ENCODE data around the gene ZEB2.

The ZEB2 gene

DNA sequence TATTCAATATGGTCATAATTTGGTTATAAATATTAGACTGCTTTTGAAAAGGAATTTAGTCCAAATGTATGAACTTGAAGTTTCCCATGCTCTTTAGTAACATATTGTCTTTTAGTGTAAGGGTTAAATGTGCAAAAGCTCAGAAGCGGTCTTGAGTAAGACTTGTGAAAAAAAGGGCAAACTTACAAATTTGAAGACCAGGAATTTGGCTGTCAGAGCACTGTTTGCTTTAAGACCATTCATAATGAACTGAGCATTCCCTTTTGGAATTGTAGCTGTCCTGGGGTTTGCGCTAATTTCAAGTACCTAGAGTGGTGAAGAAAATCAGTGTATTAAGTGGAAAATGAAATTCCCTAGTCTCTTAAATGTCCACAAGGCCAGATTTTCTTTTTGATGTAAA is 6.9 kb upstream of the ZEB2 start:
- DNase-seq, result no peak

GRCh38 chr2:144524118-144525009 is 4.4 kb upstream of the ZEB2 start:
- DNase-seq, result no peak

GRCh38 chr2:144523596-144524117 is 3.7 kb upstream of the ZEB2 start:
- peak; percentile 42 for DNase-seq

- no peak for DNase-seq
These were observed 3.1 kb upstream of the ZEB2 start for GRCh38 chr2:144522897-144523595.

- no peak for DNase-seq
These were observed 2.4 kb upstream of the ZEB2 start for GRCh38 chr2:144522176-144522896.

GRCh38 chr2:144521686-144522085 is 1.8 kb upstream of the ZEB2 start:
- no peak for DNase-seq

DNA sequence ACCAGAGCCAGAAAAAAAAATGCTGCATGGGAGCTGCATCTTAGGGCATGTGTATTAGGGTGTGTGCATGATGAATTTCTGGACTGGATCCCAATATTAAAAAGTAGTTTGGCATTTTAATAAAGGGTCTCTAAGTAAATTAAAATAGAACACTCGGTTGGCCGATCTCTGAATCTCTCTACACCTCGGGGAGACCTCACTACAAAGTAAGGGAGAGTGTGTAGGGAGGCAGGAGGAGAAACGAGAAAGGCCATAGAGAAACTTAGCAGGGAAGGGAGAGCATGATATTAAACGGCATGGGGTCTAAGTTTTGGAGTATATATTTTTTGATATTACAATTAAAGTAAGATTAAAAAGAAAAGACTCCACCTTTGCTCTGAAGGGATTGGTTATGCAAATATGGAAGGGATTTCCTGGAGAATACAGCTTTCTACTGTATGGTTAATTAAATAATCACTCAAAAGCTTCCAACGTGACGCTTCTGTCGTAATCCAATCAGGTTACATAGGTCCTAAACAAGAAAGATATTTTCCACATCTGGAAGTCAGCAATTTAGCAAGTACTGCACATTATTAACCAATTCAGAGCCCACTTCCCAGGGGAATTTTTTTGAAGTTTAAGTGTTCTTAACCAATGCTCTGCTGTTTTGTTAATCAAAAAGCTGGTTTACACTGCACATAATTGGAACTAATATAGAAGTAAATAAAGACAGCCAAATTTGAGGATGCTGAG is 1.0 kb upstream of the ZEB2 start:
- no peak for DNase-seq

DNA sequence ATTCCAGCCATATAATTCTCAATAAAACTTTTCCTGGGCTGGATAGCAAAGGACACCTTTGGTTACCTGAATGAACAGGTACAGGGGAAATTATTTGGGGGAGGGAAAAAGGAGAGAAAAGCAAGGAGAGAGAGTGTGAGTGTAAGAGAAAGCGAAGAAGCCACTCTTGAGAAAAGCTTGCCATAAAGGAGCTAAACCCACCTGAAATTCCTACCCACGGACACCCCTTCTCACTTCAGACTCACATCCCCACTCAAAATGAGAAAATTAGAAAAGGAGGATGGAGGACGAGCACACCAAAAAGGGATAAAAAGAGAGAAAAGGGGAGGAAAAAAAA is 354 bp downstream of the ZEB2 start:
- no peak for DNase-seq

DNA sequence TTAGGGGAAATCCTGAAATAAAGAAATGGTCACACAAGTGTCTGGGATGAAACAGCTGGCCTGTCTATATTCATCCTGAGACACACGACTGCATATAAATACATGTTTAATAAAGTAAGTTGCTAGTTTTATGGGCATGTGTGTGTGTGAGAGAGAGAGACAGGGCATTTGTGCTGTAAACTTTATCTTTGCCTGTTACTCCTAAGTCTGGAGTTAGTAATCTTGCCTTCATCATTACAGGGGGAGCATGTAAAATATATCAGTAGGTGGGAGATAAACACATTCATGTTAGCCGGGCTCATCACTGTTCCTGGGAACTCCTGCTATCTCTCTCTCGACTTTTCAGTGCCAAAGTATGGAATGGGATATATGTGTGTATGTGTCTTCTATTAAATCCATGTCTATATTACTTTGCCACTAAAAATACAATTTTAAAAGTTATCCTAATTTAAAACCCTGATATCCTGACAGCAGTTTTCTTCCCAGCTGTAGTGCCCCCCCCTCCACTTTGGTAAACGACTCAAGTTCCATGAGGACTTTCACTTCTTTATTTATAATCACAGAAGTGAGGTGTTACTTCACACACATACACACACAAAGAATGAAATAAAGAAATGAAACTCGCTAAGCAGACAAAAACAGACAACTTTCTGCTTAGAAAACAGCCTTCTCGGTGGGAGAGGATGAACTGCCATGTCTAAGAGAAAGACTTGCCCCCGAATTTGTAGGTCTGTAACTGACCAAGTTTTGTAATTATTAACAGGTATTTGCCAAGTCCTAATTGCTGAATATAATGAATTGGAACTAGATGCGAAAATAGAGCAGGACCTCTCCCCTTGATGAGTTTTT is 947 bp downstream of the ZEB2 start:
- DNase-seq, result peak; percentile 52

- peak; percentile 25 for DNase-seq
These were observed 1.8 kb downstream of the ZEB2 start for GRCh38 chr2:144517866-144518747.

GRCh38 chr2:144516981-144517865 is 2.7 kb downstream of the ZEB2 start:
- DNase-seq, result peak; percentile 36

DNA sequence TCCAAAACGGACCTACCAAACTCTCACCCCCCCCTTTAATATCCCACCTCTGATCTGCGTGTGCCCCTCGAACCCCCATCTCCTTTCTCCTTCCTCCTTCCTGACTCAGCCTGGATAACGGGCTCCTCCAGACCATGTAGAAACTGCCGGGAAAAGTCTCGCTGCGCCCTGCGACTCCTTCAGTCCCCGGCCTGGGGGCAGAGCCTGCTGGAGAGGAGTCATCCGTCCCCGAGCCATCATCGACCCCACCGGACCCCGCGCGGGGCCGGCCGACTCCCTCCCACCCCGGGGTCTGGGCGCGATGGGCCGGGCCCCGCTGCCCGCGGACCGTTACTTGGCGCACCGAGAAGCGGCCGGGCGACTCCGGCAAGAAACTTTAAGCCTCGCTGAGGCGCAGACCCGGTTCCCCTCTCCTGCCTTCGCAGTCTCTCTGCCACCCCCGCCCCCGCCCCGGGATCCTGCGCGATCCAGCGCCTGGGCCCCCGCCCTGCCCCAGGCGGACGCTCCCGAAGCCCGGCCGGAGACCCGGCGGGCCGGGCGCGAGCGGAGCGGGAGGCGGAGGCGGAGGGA is 3.4 kb downstream of the ZEB2 start:
- DNase-seq, result no peak

- peak; percentile 54 for DNase-seq
These were observed 4.1 kb downstream of the ZEB2 start for GRCh38 chr2:144515696-144516410.

- DNase-seq, result no peak
These were observed 4.7 kb downstream of the ZEB2 start for GRCh38 chr2:144515099-144515695.

DNA sequence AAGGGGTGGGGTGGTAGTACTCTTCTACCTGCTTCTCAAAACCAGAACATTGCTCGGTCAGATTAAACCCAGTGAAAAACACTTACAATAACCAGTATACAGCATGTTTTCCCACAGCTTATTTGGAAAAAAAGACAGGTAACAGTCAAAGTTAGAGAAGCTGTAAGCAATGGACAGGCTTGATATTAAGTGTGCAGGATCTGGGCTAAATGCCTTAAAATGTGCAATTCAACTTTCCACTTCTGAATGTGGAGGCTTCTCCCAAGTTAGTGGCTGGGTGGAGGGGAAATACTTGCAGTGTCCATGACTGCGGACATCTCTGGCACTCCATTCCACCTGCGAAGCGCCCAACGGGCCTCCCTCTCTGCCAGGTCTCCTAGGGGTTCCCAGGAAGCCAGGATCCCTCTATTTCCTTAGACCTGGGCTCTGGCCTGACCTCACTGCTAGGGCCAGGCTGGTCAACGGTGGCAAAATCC is 5.3 kb downstream of the ZEB2 start:
- no peak for DNase-seq

DNA sequence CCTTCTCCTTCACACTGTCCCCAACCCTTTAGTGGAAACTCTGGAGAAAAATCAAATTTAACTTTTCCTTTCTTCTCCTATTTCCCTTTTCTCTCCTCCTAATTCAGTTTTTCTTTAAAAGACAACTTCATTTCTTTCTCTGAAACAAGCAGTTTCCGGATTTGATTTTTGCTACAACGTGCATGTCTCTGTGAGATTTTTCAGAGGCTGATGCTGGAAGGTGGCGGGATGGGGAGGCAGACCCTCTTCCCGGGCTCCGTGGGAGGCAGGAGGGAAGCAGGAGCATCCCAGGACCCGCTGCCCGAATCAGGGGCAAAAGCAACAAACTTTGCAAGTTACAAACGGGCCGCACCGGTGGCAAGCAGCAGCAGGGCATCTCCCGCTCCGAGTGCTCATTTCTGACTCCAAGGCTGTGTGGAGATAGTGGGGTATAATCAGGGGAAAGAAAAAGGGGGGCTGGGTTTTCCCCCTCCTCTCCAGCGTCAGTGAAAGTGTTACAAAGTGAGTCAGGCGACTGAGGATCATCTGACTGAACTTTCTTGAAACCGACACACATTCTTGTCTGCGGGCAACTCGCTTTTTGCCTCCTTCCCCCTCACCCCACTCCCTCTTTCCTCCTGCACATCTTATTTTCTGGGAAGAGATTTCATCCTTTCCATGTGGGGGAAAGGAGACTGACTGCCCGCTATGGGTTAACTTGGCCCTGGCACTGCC is 6.4 kb downstream of the ZEB2 start:
- no peak for DNase-seq

- DNase-seq, result no peak
These were observed 7.0 kb downstream of the ZEB2 start for GRCh38 chr2:144512891-144513351.

All from NCI-H1694 treated with DMSO at 0.1 percent for 48 hours (cell line).